Activated CD4-positive, alpha-beta T cell treated with anti-CD3 and anti-CD28 coated beads for 36 hours (primary cell): Measurements from ENCODE around the gene PANX3. TPM values are rescaled to one million over a fixed set of nuclear protein-coding genes. Genes with fewer than 3 reads are reported as not detected.

Experiments used
- ATAC-seq: fragments of 200-7000 bp; cut with Tn5 transposase; one replicate; pipeline ENCODE4 v1.10.0; 2021; ENCODE audit warnings: mild to moderate bottlenecking, moderate library complexity
- CTCF ChIA-PET: fragments of 350-600 bp; sonication (Branson Sonifier 250); formaldehyde crosslinking; loops from one replicate; lab custom pipeline; 2021; ENCODE audit warnings: antibody characterized with exemption; lab: Charles Lee
- POLR2A ChIA-PET: fragments of 350-600 bp; sonication (Branson Sonifier 250); formaldehyde crosslinking; loops from one replicate; lab custom pipeline; 2021; ENCODE audit warnings: antibody characterized with exemption, inconsistent platforms; lab: Charles Lee
- DNase-seq: peaks from one replicate; pipeline ENCODE4 v3.0.0-alpha.2; 2020
- H3K27ac Mint-ChIP-seq: one replicate; pipeline ENCODE4 v1.8.0; 2021; ENCODE audit warnings: mixed read lengths
- H3K27me3 Mint-ChIP-seq: one replicate; pipeline ENCODE4 v1.8.0; 2021; ENCODE audit warnings: mixed read lengths
- H3K36me3 Mint-ChIP-seq: one replicate; pipeline ENCODE4 v1.8.0; 2021; ENCODE audit warnings: low read depth, mixed read lengths
- H3K4me1 Mint-ChIP-seq: one replicate; pipeline ENCODE4 v1.8.0; 2021; ENCODE audit warnings: mixed read lengths
- H3K4me3 Mint-ChIP-seq: one replicate; pipeline ENCODE4 v1.8.0; 2021; ENCODE audit warnings: mild to moderate bottlenecking, moderate library complexity, mixed read lengths
- H3K9me3 Mint-ChIP-seq: one replicate; pipeline ENCODE4 v1.8.0; 2021; ENCODE audit warnings: low read depth, mixed read lengths
- intact Hi-C, 2 experiments: fragments of 100-400 bp; cut with DNase I in 1 of 2; cut with micrococcal nuclease in 1 of 2; formaldehyde crosslinking; loops; one replicate each; pipeline versions ENCODE4 v1.14.2 to v1.15.1; 2022 to 2024; cut with DNase I, micrococcal nuclease
- total RNA-seq, 2 experiments: library from RNA; stranded (reverse); gene quantifications; one replicate each; pipeline ENCODE4 v1.2.3, GENCODE V29; 2021

Gene PANX3
- total RNA-seq, 2 experiments from 2014 or later, result not detected

DNA sequence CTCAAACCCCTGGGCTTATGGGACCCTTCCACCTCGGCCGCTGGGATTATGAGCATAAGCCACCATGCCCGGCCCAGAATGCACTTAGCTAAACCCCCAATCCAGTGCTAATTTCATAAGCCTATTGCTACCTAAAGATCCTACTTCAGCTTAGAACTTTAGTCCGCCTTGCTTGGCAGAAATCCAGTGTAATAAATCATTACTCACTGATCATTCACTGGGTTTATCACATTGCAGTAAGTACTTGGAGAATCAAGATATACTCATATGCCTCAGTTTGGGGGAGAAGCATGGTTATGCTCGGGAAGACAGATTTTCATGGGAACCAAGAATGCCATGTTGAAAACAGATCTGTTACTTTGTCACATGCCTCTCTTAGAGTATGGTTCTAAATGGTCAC is 7.6 kb downstream of the PANX3 start:
- ChIA-PET CTCF (interaction anchor here (0.7 to 2.4 kb wide), 2 partner anchors 18 to 23 kb away, joined by 3 to 7 read pairs; no protein-coding TSS in a partner anchor), POLR2A (no interaction called here)
- Mint-ChIP-seq H3K36me3 (peaks cover 1% of the 10 kb centered on the region), H3K4me1 (peaks cover 3% of the 10 kb centered on the region), H3K27me3 (peaks cover 8% of the 10 kb centered on the region), H3K9me3 (no peaks in the 10 kb centered on the region), H3K27ac (no peak overlapping the region), H3K4me3 (no peak overlapping the region)
- ATAC-seq, result no peak
- DNase-seq, result no peak
- intact Hi-C loops, result no loop called here

DNA sequence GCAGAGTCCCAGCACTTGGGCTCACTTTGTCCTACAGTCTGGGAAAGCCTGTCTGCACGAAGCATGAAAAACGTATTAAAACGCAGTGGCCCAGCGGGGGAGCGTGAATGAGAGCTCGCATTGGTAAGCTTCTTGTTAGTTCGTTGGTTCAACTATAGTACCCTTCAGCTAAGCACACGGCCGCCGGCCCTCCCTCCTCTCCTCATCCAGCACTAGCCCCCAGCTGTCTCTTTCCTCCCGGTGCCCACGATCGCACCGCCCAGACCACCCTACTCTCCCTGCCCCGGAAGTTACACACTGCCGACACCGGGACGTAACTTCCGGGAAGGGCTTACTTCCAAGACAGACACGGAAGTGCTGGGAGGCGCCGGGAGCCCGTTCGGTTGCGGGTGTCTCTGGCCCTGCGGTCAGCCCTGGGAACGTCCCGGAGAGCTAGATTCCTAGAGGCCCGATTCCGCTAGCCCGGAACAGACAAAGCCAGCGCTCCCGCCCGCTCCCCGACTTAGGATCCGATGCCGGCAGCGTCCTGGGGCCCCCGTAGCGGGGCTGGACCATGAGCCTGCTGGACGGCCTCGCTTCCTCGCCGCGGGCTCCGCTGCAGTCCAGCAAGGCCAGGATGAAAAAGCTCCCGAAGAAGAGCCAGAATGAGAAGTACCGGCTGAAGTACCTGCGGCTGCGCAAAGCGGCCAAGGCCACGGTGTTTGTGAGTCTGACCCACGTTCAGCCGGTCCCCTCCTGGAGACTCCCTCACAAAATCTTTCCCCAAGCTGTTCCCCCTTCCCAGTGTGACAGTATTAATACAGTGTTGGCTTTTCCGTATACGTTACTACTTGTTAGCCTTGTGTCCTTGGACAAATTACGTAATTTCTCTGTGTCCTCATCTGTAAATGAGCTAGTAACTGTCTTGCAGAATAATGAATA is 11.6 kb downstream of the PANX3 start, which contains the start of gene TBRG1:
Gene TBRG1 (plus strand): TSS at position 334 of the 921 bp plus-strand sequence. CDS start 220 bp downstream, at position 554.
- Mint-ChIP-seq H3K36me3 (peaks cover 26% of the 10 kb centered on the region), H3K9me3 (no peaks in the 10 kb centered on the region), H3K4me1 (peaks cover 22% of the 10 kb centered on the region), H3K27ac (peak within 1 kb of the TSS; percentile 95), H3K27me3 (peaks cover 5% of the 10 kb centered on the region), H3K4me3 (peak within 1 kb of the TSS; percentile 93)
- POLR2A ChIA-PET, result interaction anchor here (0.6 to 0.8 kb wide), 3 partner anchors 254 to 968 kb away, joined by 3 to 6 read pairs (median 3); no protein-coding TSS in a partner anchor
- ATAC-seq (peak; percentile 99), DNase-seq (peak; percentile 87)
- CTCF ChIA-PET, result interaction anchor here (0.5 to 1.7 kb wide), 8 partner anchors 10 to 214 kb away, joined by 3 to 7 read pairs (median 4); no protein-coding TSS in a partner anchor
- intact Hi-C loops, result loop anchor here (1.0 to 10.0 kb wide), 10 partner anchors 51 to 1592 kb away; partner anchors contain the start of genes SIAE (in 2 of the 2), SPA17 (in 2 of the 2), CCDC15 (in 1 of the 2) and ESAM (in 1 of the 2)

DNA sequence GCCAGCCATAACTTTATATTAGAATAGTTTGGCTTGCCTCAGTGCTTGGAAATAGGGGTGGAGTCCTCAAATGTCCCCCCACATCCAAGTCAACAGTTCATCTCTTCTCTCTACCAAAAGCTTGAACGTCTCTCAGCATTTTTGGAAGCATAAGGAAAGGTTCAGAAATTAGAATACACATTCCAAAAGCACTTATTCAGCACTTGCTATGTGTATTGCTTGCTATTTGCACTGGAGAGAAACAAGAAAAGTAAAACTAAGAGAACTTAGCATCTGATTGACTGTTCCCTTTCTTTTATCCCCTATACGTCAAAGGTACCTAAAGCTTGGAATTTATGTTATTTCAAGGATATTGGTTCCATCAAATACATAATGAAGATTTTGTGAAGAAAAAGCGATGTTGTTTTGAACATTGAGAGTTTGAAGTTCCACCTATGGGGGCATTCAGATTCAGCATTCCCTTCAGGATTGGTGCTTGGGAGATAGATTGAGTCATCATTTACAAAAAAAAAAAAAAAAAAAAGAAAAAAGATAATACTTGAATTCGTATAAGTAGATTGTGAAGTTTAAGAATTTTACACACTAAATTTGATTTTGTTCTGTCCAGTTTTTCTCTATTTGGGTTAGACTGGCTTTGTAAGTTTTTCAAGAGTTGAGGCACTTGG is 12.8 kb downstream of the PANX3 start:
- CTCF ChIA-PET, result interaction anchor here (0.6 to 1.7 kb wide), 4 partner anchors 11 to 170 kb away, joined by 3 to 7 read pairs (median 5); no protein-coding TSS in a partner anchor
- H3K9me3 Mint-ChIP-seq, result no peaks in the 10 kb centered on the region
- peak overlapping the region; percentile 95 for H3K27ac Mint-ChIP-seq
- intact Hi-C loops, result loop anchor here in 1 of 2 experiments (2.0 to 10.0 kb wide), 5 partner anchors 123 to 1591 kb away; partner anchors contain the start of genes ESAM, FAM118B, HYLS1 and RPUSD4
- peaks cover 32% of the 10 kb centered on the region for H3K36me3 Mint-ChIP-seq
- peaks cover 5% of the 10 kb centered on the region for H3K27me3 Mint-ChIP-seq
- H3K4me1 Mint-ChIP-seq, result peaks cover 25% of the 10 kb centered on the region
- peak overlapping the region; percentile 93 for H3K4me3 Mint-ChIP-seq
- ATAC-seq, result no peak
- POLR2A ChIA-PET, result interaction anchor here (0.6 kb wide), 1 partner anchor 137 kb away, joined by 3 read pairs; no protein-coding TSS in a partner anchor
- DNase-seq, result no peak

DNA sequence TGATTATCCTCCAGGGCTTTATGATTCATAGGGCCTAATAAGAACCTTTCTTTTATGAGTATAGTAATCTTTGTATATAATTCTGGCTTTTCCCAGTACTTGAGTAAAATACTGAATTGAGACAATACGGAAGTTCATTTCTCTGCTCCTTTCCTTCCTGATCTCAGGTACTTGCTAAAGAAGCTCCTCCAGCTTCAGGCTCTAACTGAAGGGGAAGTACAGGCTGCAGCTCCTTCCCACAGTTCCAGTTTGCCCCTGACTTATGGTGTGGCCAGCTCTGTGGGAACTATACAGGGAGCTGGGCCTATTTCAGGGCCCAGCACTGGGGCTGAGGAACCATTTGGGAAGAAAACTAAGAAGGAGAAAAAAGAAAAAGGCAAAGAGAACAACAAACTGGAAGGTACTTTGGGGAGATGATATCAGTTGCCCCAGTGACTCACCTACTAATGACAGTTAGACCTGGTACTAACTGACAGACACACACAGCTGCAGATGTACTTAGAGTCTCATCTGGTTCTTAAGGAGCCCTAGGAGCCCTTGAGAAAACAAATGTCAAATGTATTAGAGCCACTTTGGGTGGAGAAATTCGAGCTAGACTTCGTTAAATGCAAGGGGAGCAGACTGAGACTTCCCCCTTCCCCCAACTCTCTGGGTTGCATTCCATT is 14.4 kb downstream of the PANX3 start:
- DNase-seq (no peak), ATAC-seq (no peak)
- Mint-ChIP-seq H3K9me3 (no peaks in the 10 kb centered on the region), H3K27me3 (no peaks in the 10 kb centered on the region), H3K4me3 (no peak overlapping the region), H3K36me3 (peaks cover 37% of the 10 kb centered on the region), H3K4me1 (peaks cover 25% of the 10 kb centered on the region), H3K27ac (peak overlapping the region; percentile 60)
- ChIA-PET POLR2A (no interaction called here), CTCF (interaction anchor here (0.8 to 2.2 kb wide), 4 partner anchors 19 to 119 kb away, joined by 3 to 7 read pairs (median 6); no protein-coding TSS in a partner anchor)
- intact Hi-C loops, result loop anchor here in 1 of 2 experiments (10.0 kb wide), 1 partner anchor 1589 kb away; the partner anchor contains the start of genes FAM118B and RPUSD4

DNA sequence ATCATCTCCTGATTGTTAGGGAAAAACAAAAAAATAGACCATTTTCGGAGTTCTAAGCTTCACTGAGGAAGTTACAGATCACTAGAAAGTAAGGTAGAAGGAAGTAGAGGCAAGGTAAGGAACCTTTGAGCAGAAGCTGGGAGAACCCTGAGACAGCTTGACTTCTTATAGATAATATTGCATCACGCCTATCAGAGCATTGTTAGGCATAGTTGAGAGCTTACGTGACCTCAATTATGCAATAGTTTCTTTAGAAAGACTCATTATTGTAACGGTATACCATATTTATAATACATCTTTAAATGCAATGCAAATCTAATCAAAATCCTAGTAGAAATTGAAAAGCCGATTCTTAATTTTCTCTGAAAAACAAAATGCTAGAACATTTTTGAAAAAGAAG is 16.3 kb downstream of the PANX3 start:
- ChIA-PET POLR2A (no interaction called here), CTCF (interaction anchor here (1.3 kb wide), 1 partner anchor 17 kb away, joined by 3 read pairs; no protein-coding TSS in a partner anchor)
- H3K9me3 Mint-ChIP-seq, result no peaks in the 10 kb centered on the region
- peaks cover 52% of the 10 kb centered on the region for H3K36me3 Mint-ChIP-seq
- intact Hi-C loops, result loop anchor here in 1 of 2 experiments (10.0 kb wide), 1 partner anchor 1587 kb away; the partner anchor contains the start of genes FAM118B and RPUSD4
- H3K27ac Mint-ChIP-seq, result no peak overlapping the region
- no peaks in the 10 kb centered on the region for H3K27me3 Mint-ChIP-seq
- DNase-seq (no peak), ATAC-seq (no peak)
- no peak overlapping the region for H3K4me3 Mint-ChIP-seq
- peaks cover 25% of the 10 kb centered on the region for H3K4me1 Mint-ChIP-seq

DNA sequence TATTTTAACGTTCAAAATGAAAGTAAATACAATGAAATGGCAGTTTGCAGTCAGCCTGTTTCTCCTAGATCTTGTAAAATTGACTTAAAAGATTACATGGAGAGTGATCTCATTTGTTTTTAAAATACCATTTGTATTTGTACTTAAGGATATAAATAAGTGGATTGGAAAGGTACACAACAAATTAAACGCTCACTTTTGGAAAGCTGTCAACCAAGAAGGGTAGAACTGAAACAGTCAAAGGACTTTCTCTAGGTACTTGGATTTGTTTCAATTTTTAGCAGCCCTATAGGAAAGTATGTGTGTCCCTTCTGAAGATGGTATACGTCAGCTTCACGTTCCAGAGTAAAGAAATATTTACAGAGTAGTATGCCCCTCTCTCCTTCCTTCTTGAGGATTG is 18.7 kb downstream of the PANX3 start:
- ChIA-PET CTCF (interaction anchor here (1.0 to 1.9 kb wide), 4 partner anchors 10 to 215 kb away, joined by 3 to 7 read pairs (median 4); no protein-coding TSS in a partner anchor), POLR2A (no interaction called here)
- H3K27ac Mint-ChIP-seq, result no peak overlapping the region
- no peak overlapping the region for H3K4me3 Mint-ChIP-seq
- peaks cover 12% of the 10 kb centered on the region for H3K4me1 Mint-ChIP-seq
- peaks cover 59% of the 10 kb centered on the region for H3K36me3 Mint-ChIP-seq
- no peak for DNase-seq
- no peaks in the 10 kb centered on the region for H3K9me3 Mint-ChIP-seq
- intact Hi-C loops, result loop anchor here in 1 of 2 experiments (10.0 kb wide), 1 partner anchor 1585 kb away; the partner anchor contains the start of genes FAM118B and RPUSD4
- no peak for ATAC-seq
- no peaks in the 10 kb centered on the region for H3K27me3 Mint-ChIP-seq

DNA sequence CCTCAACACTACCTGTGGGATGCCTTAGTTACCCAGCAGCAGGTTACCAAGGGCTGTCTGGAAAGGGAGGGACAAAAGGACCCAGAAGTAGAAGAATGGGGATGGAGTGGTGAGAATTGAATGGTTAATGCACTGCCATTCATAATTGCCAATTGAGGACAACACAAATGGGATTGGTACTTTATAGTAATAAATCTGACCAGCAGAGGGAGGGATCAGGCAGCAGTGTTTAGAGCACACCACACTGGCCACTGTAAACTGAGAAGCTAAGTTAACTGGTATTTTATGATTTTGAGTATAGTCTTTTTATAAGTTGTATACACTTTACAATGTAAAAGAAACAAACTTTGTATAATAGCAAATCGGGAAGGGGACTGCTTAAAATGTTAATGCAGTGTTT is 22.1 kb downstream of the PANX3 start:
- Mint-ChIP-seq H3K36me3 (peaks cover 49% of the 10 kb centered on the region), H3K4me3 (no peak overlapping the region), H3K9me3 (no peaks in the 10 kb centered on the region), H3K27me3 (no peaks in the 10 kb centered on the region), H3K4me1 (peaks cover 2% of the 10 kb centered on the region), H3K27ac (no peak overlapping the region)
- intact Hi-C loops, result no loop called here
- CTCF ChIA-PET, result interaction anchor here (0.7 to 1.0 kb wide), 2 partner anchors 9 to 406 kb away, joined by 3 to 4 read pairs; no protein-coding TSS in a partner anchor
- no peak for DNase-seq
- no peak for ATAC-seq
- POLR2A ChIA-PET, result no interaction called here

DNA sequence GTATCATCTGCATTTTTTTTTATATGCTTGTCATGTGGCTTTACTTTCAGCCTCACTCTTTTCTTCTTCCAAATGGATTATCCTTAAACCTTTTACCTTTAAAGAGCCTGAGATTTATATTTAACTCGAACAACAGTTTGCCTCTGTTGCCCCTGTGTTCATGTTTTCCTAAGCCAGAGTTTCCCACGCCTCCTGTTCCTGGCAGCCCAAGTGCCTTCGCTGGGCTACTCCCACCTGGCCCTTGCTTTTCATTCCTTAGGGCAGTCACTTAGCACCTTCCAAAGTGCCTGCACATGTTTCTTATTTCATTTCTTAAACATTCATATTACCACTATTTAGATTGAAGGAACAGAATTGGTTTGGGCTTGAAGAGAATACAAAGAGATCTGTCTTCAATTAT is 24.7 kb downstream of the PANX3 start:
- POLR2A ChIA-PET, result no interaction called here
- intact Hi-C loops, result no loop called here
- DNase-seq, result no peak
- Mint-ChIP-seq H3K9me3 (no peaks in the 10 kb centered on the region), H3K4me3 (no peak overlapping the region), H3K36me3 (peaks cover 38% of the 10 kb centered on the region), H3K4me1 (no peaks in the 10 kb centered on the region), H3K27ac (peak overlapping the region; percentile 14), H3K27me3 (no peaks in the 10 kb centered on the region)
- CTCF ChIA-PET, result interaction anchor here (0.8 kb wide), 1 partner anchor 8 kb away, joined by 3 read pairs; no protein-coding TSS in a partner anchor
- ATAC-seq, result no peak

DNA sequence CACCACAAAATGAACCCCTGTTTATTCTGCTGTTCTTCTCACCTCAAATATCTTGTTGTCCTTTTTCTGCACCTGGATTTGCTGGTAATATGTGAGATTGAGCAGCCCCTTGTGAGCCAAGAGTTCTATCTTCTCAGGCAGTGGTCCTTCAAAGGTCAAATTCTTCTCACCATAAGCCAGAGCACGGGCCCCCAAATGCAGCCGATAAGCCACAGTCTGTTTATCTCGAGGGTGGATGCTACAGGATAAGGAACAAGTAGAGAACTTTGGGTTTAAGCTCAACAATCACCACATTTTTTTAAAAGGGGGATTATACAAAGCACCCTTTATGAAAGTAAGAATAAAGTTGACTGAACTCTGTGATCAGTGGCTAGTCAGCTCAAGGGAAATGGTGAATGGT is 27.3 kb downstream of the PANX3 start:
- Mint-ChIP-seq H3K27me3 (no peaks in the 10 kb centered on the region), H3K36me3 (peaks cover 19% of the 10 kb centered on the region), H3K4me3 (no peak overlapping the region), H3K9me3 (no peaks in the 10 kb centered on the region), H3K27ac (no peak overlapping the region), H3K4me1 (no peaks in the 10 kb centered on the region)
- intact Hi-C loops, result no loop called here
- ChIA-PET CTCF (interaction anchor here (0.7 to 2.4 kb wide), 3 partner anchors 120 to 156 kb away, joined by 3 to 8 read pairs (median 5); no protein-coding TSS in a partner anchor), POLR2A (no interaction called here)
- no peak for ATAC-seq
- no peak for DNase-seq

DNA sequence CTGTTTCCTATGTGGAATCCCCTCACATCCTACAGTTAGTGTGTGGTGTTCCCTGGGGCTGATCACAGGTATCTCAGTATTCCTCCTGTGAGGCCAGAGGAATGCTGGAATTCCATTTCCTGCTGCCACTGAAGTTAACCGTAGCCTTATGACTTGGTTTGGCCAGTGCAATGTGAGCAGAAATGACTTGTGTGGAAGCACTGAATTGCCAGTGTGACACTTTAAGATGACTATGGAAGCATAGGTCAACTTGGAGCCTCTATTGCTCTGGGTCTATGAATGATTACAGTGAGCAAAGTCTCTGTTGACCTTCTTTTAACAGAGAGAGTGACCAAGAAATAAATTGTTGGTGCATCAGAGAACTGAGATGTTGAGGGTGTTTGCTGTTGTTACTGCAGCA is 28.0 kb downstream of the PANX3 start:
- H3K4me1 Mint-ChIP-seq, result no peaks in the 10 kb centered on the region
- CTCF ChIA-PET, result interaction anchor here (0.7 to 2.4 kb wide), 4 partner anchors 10 to 155 kb away, joined by 3 to 8 read pairs (median 6); no protein-coding TSS in a partner anchor
- H3K36me3 Mint-ChIP-seq, result peaks cover 16% of the 10 kb centered on the region
- no peak overlapping the region for H3K27ac Mint-ChIP-seq
- H3K4me3 Mint-ChIP-seq, result no peak overlapping the region
- DNase-seq (no peak), ATAC-seq (no peak)
- H3K27me3 Mint-ChIP-seq, result no peaks in the 10 kb centered on the region
- H3K9me3 Mint-ChIP-seq, result no peaks in the 10 kb centered on the region
- POLR2A ChIA-PET, result no interaction called here
- intact Hi-C loops, result no loop called here
